Measurements from ENCODE around the gene PDGFC.

The PDGFC gene

DNA sequence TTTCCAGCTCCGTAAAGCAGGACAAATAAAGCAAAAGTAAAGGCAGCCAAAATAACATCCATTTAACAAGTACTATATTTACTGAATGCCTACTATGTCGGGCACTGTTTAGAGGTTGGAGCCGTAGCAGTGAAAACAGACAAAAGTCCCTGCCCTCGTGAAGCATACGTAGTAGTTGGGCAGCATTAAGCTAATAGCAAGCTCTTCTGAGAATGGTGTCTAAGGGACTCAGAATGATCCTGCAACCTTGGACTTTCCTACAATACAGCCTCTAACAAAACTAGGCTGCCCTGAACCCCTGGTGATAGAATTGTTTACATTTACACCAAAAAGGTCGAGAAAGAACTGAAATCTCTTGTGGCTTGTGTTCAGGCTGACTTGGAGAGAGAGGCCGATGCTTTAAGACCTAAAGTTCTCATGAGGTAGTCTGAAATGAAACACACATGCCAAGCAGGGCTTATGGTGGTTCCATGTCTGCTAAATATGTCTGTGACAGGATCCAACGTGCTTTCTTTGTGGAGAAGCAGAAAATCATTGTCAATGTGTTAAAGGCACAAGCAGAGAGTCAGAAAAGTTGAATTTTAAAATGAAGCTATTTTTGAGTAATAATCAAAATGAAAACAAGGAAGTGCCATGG, 898 bp upstream of the PDGFC start:
- no peak for DNase-seq

DNA sequence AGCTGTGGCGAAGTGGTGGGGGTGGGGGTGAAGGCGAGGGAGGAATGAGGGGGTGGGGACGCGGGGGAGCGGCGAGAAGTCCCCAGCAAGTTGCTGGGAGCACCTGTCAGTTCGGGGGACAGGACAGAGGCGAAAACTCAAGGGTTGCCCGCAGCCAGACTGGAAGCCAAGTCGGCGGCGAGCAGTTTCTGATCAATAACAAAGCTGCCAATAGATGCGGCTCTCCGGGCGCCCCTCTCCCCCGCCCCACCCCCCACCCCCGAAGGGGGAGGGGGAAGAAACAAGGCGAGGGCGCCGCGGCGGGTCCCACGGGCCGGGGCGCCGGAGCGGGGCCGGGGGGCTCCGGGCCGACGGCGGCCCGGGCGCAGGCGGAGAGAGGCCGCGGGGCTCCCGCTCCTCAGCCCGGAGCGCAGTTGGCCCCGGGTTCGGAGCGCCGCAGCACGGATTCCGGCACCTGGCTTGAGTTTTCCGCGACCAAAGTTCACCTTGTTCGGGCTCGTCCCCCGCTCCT, 379 bp downstream of the PDGFC start:
- no peak for DNase-seq

DNA sequence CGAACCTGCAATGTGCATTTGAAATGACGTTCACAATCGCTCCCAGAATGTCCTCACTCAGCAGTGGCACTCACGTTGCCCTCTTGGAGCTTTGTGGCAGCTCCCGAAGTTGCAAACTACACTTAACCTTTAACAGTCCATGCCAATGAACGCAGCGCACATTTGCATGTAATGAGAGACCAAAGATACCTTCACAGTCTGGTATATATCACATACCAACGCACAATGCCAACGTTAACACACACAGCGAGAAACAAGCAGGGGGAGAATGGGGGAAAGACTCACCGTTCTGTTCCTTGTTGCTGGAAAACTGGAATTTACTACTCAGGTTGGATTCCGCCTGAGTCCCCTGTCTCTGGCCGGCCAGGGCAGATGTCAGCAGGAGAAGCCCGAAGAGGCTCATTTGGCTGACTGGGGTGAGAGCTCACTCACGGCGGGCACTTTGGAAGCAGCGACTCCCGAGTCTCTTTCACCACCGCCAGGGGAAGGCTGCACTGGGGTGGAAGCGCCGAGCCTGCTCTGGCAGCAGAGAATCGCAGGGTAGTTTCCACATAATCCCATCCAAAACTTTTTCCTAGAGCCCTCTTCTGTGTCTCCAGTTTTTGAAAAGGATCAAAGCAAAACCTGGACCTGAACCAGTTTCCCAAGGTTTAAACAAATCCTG, 966 bp downstream of the PDGFC start:
- peak; percentile 39 for DNase-seq

DNA sequence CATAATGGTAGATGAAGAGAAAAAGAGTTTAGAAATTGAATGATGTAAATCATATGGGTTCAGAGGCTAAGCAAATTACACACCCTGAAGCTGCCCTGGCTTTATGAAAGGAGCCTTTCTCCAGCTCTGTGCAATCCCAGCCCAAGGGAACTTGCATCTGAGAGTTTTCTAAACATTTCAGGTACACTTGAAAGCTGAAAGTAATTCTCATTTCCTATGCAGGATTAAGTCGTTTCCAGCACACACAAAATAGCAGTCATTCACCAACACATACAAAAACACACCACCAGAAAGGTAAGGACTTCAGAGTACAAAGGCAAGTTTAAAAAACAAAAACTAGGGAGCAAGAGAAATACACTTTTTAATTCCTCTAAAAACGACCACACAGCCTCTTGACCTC, 1.7 kb downstream of the PDGFC start:
- DNase-seq = no peak

DNA sequence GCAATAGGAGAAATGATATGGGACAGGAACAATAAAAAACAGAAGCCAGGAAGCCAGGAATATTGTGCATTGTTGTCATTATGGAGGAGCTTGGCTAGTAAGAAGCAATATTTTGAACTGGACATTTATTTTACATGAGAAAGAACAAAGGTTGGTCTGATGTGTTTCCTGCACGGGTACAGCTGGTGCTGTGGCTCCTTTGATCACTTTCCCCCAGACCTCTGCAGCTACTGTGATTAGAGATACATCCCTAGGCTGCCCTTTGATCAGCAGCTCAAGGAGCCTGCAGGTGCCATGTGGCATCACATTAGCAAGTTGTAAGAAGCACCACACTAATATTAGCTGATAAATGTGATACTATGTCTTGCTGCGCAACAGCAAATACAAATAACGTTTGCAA, 2.5 kb downstream of the PDGFC start:
- DNase-seq = no peak

DNA sequence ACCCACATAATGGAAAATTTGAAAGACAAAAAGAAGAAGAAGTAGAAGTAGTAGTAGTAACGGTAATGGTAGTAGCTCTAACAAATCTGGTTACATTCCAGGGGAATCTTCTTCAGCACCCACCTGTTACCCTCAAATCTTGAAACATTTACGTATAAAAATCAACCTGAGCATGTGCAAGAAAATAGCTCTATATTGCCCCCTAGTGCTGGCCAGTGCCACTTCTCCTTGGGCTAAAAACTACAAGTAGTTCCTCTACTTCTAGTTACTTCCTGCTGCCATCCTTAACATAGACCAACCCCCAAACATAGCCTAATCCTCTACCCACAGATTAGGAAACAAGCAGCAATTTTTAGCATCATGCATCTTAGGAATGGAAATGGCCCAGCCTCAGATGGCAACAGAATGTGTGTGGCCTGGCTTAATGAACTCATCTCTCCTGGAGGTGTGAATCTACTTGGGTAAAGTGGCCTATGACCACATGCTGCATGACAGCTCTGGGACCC, 3.1 kb downstream of the PDGFC start:
- DNase-seq = peak; percentile 52

DNA sequence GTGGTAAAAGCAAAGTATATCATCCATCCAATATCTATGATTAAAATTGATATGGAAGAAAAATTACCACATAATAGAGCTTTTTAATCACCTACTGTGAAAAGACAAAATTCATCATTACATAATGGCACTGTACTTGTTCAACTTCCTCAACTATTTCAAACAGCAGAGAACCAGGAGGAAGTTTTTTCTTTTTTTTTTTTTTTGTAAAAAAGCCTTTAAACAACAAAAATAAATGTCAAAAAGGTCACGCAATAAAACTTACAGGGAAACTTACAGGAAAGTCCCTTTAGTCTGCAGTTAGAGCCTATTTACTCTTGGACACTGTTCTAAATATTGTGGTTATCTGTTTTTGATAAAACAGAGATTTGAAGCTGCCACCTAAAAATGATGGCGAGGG, 4.8 kb downstream of the PDGFC start:
- DNase-seq = no peak

DNA sequence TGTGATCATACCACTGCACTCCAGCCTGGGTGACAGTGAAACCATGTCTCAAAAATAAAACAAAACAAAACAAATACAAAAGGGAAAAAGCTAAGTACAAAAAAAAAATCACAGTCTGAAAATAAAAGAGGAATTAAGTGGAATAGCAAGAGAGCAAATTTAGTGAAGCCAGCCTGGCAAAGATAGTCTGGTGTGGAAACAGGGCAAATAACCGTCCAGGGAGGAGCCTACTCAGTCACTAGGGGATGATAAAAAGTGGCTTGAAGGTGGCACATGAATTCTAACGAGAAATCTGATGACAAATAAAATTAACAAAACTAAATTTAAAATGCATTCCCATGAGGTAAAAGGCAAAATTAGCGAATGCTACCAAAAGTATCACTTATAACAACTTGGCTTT, 8.2 kb downstream of the PDGFC start:
- DNase-seq = no peak

DNA sequence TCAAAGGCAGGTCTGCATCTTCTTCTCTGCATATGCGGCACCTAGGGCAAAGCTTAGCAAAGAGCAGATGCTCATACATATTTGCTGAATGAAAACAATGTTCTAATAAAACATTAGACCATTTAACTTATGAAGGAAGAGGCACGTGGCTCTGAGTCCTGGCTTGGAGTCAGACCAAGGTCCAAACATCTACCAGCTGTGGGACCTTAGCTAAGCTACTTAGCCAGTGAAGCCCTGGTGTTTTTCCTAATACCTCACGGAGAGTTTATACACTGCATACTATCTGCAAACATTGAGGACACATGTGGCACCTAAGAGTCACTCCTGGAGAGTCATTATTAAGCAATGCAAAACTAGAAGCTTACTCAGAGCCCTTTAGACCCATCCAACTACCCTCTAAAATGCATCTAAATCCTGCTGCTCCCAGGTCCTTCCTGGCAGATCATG, 9.0 kb downstream of the PDGFC start:
- no peak for DNase-seq

DNA sequence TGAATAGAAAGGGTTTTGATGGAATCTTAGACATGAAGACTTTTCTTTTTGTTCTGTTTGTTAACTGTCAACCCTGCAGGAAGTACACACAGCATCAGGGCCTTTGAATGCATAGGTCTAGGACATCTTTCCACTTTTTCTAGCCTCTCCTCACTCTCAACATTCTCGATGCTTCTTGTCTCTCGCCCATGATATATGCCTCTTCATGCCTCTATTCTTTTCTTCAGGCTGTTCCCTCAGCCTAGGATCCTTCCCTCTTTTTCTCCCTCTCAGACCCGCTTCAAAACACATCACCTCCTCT, 9.6 kb downstream of the PDGFC start:
- DNase-seq = no peak

DNA sequence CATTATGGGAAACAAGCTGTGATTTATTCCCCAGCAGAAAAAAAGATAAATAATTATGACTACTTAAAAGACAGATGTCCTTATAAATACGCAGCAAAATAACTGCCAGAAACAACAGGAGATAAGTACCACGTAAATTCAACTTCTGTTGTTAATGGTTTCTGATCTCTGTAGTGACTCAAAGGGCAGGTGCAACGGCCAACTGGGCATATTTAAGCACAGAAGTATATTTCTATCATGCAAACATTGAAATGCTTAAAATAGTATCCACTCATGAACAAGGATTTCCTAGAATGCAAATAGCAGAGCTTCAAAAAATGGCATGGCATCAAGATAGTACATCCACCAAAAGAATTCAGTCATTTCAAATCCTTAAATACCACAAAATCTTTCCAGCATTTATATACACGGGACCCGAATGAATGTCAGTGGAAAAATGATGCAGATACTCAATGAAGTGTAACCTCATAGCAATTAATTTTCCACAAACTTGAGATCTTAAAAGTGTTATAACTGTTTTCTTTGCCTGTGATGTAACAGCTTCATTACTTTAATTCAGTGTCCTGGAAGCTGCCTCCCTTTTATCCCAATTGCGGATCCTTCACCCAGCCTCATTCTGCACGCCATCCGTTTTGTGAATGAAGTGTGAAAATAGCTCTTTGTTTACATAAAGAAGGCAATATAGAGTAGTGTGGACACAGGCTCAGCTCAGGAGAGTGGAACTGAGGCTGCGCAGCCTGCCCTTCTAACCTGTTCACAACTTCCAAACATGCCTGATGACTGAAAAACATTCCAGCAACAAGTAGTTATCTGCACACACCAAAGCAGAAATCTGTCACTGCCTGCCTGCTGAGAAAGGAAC, 10.2 kb downstream of the PDGFC start:
- no peak for DNase-seq

DNA sequence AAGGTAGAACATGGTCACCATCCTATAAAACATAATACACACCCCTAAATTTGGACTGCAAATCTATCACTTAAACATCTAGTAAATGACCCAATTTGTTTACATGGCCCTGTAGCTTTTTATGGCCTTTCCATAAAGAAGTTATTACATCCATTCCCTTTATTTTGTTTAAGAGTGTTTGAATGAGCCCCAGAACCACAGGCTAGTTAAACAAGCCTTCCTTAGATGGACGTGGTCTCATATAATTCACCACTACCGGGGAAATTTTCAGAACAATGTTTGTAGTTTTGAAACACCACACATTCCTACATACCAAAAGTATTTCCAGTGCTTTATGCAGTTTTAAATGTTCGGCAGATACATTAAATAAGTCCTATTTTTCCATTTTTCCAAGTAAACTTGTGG, 12.3 kb downstream of the PDGFC start:
- no peak for DNase-seq

DNA sequence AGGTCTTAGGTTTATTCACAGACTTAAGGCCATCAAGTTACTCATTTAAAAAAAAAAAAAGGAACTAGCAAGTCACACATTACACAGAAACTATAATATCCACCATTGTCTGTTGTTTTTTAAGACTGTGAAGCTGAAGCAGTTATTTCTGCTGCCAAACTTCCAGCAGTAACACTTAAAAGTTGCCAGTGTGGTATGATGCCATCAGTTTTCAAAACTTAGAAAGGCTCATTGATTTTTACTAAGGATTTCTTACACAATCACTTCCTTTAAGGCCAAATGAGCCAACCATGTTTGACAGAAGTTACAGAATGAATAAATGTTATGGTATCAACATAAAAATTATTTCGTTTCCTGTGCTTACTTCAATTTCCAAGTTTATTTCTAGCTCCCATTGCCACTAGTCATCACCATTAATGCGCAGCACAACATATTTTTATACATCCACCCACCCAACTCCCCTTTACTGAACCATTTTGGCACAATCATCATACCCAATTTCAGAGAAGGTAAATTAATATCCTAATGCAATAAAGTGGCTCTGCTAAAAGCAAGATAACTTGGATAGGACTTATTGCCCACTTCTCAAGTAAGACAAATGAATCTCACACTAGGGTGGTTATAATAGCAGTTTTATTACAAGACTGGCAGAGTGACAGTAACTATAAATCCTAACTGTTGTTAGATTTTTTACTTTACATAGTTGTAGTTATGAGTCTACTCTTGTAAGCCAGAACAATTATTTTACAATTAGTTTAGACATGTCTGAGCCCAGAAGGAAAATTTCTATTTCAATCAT, 13.1 kb downstream of the PDGFC start:
- no peak for DNase-seq

DNA sequence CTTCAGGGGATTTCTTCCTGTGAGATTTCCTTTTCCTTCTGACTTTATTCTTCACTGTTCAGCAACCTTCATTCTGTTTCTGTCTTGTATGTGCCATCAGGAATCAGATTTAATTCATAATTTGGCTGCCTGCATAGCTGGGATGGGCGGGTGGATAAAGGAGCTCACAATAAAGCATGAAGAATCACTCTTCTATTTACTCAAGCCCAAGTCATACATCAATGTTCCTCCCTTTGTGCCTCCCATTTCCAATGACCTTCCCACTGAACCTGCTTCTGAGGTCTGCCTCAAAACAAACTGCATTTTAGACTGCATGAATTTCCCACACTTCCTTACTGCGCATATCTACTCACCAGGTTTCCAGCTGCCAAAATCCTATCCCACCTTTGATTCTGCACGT, 14.0 kb downstream of the PDGFC start:
- DNase-seq = no peak

DNA sequence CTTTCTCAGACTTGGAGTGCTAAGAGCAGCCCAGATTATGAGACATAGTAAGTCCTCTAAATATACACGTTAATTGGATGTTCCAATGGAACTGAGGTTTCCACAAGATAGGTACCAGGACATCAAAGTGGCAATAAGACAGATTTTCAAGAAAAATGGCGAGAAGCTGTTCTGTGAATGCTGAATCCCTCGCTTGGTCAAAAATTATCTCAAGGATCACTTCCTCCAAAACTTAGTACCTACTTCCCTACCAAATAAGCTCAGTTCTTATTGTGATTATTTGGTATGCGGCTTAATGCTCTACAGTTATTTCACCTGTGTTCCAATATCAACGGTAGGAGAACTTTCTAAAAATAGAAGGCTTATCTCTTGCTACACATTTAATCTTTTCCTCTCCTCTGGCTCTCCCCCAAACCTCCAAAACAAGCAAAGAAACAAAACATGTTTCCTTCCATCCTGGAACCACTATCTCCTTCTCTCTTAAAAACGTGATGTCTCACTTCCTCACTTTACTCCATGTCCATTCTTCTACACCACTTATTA, 14.7 kb downstream of the PDGFC start:
- no peak for DNase-seq

DNA sequence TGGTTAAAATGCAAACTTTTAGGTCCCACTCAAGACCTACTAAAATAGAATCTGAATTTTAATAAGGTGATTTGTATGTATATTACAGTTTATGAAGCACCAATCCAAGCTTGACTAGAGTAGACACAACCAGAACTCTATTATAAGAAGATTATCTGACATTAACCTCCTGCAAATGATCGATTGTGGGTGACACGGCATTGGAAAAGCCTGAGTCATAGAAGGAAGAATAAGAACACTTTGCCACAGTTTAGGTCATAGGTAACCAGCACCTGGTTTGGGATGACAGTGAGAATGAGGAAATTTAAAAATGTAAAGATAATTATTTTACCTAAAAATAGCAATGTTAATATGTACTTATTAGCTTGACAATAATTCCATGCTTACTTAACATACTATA, 15.2 kb downstream of the PDGFC start:
- DNase-seq = no peak

DNA sequence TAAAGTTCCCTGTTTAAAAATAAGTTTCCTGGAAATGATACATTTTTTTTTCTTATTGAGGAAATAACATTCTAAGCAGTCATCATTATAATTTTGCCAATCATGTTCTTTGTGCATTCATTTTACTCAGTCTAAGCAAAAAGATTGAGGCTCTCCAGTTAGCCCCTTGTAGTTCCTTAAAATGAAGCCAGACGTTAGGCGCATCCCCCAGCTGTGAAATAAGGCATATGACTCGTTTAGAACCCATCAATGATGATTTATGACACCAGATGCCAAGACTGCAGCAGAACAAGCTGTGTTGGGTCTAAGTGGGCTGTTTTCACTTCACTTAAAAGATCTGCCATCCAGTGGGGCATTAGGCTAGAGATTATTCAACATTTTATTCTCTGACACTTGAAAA, 17.0 kb downstream of the PDGFC start:
- DNase-seq = no peak

DNA sequence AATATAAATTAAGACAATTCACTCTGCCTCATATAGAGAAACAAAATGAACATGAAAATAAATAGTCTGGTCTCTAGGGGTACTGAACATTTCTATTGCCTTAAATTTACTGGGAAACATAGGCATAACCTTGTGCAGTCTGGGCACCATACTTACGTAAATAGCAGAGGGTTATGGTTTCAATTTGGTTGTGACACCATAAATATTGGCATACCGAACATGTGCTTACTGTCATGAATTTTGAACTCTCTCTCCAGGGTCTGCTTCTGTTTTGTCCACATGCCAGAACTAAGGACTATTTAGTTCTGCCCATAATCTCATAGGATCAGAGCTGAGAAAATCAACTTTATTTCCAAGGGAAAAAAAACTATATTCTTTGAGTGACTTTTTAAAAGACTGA, 17.6 kb downstream of the PDGFC start:
- DNase-seq = no peak

DNA sequence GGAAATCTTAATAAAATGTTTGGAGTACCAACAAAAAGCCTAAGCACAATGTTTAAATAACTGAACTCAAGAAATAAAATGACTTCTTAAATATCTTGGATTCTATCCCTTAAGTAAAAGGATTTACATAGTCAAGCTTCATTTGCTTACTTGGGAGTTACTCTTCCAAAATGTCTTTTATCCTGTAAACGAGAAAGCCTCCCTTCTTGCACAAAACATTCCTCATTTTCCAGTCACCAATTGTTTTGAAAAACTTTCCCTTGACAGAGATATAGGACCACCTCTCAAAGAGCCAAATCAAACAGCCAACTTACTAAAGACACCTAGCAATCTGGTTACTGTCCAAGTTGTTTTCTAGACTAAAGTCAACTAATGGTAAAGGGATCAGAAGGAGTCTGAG, 18.6 kb downstream of the PDGFC start:
- no peak for DNase-seq

DNA sequence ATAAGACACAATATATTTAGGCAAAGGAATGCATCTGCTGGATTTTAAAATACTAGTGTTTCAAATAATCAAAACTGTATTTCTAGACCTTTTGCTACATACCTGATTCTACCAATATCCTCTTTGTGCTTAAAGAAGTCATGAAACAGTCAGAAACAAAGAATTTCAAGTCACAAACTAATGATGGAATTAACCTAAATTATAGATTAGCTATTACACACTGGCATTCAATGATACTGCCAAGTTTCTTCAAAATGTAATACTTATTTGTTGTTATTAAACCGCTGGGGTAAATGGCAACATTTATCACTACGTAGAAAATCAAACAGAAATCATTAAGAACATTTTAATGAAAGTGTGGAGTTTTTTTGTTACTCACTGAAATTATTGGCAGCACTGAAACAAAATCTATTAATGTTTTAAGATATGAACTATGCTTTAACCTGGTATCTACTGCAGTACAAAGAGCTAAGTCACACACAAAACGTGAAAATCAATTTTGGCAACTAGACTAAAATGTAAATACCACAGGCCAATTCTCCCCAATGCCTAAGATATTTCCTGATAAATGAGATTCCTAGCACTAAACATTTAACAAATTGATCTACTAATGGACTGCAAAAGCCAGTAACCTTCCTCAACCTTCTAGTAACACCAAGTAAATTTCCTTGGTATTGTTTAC, 19.4 kb downstream of the PDGFC start:
- DNase-seq = no peak

DNA sequence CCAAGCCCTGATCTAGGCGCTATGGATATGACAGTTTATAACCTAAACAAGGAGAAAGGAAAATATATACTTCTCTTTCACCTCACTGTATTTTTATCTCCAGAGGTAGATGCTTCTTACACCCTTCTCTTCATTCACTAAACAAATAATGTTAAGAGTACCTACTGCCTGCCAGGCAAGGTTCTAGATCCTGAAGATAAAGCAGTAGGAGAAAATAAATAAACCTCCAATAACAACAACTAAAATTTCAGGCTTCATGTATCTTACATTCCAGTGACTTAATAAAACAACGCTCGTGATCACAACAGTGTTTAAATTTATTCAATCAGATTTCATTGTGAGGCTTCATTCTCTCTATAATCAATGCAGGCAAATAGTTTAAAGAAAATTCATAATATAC, 20.7 kb downstream of the PDGFC start:
- DNase-seq = no peak

DNA sequence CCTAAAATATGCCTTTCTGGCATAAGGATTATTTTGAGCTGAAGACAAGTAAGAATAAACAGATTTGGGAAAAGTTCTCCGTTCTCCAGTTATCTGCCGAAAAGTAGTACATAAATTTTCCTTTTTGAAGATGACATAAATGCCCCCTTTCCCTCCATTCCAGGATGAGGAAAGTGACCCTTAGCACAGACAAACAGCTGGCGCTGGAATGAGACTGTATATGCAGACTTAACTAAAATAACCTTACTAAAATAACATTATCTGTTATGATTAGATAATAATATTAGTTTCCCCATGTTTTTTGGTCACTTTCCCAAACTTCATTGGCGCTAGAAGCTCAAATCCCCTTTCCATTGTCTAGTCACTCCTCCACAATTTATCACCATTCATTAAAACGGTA, 21.5 kb downstream of the PDGFC start:
- DNase-seq = no peak

All from NCI-H1092 treated with DMSO at 0.1 percent for 48 hours (cell line).